Lung (tissue), 12 donors: ENCODE data around the gene LRRC8E. TPM values are rescaled to one million over a fixed set of nuclear protein-coding genes. Genes with fewer than 3 reads are reported as not detected.

ENCODE experiments used
- ATAC-seq: fragments of 200-7000 bp; cut with Tn5 transposase; one replicate; pipeline ENCODE4 v1.9.1; 2020; ENCODE audit warnings: moderate number of reproducible peaks; ENCODE audit not compliant: insufficient read depth, low FRiP score
- DNase-seq, 3 donors: peaks; one replicate each; pipeline ENCODE4 v3.0.0-alpha.2; 2013 to 2017
- H3K27ac ChIP-seq, 2 donors: one replicate each; pipeline ENCODE4 v1.5.1; 2013; ENCODE audit warnings: mild to moderate bottlenecking in 2 of 2, moderate library complexity in 2 of 2, control low read depth in 1 of 2, inconsistent platforms in 1 of 2, low read depth in 1 of 2, low read length in 1 of 2
- H3K27me3 ChIP-seq, 3 donors: one replicate each; pipeline ENCODE4 v1.5.1; 2013; ENCODE audit warnings: low read length in 2 of 3; ENCODE audit not compliant: control insufficient read depth in 3 of 3, insufficient read depth in 3 of 3
- H3K36me3 ChIP-seq, 4 donors: one replicate each; pipeline ENCODE4 v1.5.1; 2013; ENCODE audit warnings: low read length in 4 of 4, mild to moderate bottlenecking in 1 of 4, moderate library complexity in 1 of 4; ENCODE audit not compliant: control insufficient read depth in 4 of 4, insufficient read depth in 4 of 4
- H3K4me1 ChIP-seq, 5 donors: one replicate each; pipeline ENCODE4 v1.5.1; 2013; ENCODE audit warnings: low read length in 5 of 5, mild to moderate bottlenecking in 2 of 5, moderate library complexity in 1 of 5; ENCODE audit not compliant: control insufficient read depth in 5 of 5, insufficient read depth in 5 of 5
- H3K4me3 ChIP-seq: one replicate; pipeline ENCODE4 v1.5.1; 2013; ENCODE audit warnings: mild to moderate bottlenecking, control low read depth, moderate library complexity
- H3K9ac ChIP-seq, 2 donors: one replicate each; pipeline ENCODE4 v1.5.1; 2013; ENCODE audit warnings: low read length in 2 of 2, control low read depth in 1 of 2; ENCODE audit not compliant: insufficient read depth in 1 of 2
- H3K9me3 ChIP-seq, 4 donors: one replicate each; pipeline ENCODE4 v1.5.1; 2013; ENCODE audit warnings: low read length in 3 of 4, mild to moderate bottlenecking in 1 of 4, moderate library complexity in 1 of 4; ENCODE audit not compliant: control insufficient read depth in 4 of 4, insufficient read depth in 3 of 4
- WGBS, 2 donors: extraction: QIAGEN DNeasy Blood & Tissue Kit; methylation state at CpG; one replicate each; pipeline ENCODE4 v1.1.7; 2013; 5-methylcytosine and 5-hydroxymethylcytosine counted together
- polyA plus RNA-seq, 2 donors: library from polyadenylated mRNA; stranded (reverse); fragments of 200-250 nt; gene quantifications; one replicate each; pipeline ENCODE4 v1.2.1, GENCODE V29; 2013
- total RNA-seq, 2 donors: library from RNA; depleted of rRNA in 1 of 2; stranded (reverse); fragments of >200 nt in 1 of 2; gene quantifications; one replicate each; pipeline ENCODE4 v1.2.1, GENCODE V29; 2014 to 2021
- TF ChIP-seq, protein P1 (sequence below): IDR thresholded peaks from 2 replicates; pipeline ENCODE4 v1.5.1; 2012; ENCODE audit warnings: mild to moderate bottlenecking; ENCODE audit errors: control extremely low read depth, extremely low read depth
- donor health status: control.
- donor health status: control.
- donor health status: Bipolar disorder and iron deficiency.
- donor health status: healthy.
- donor health status: DM: yes; HTN: yes; CAD: no.

LRRC8E gene
- total and polyA plus RNA-seq, 4 donors, result 3.7 to 8.6 (median 5.3) TPM

DNA sequence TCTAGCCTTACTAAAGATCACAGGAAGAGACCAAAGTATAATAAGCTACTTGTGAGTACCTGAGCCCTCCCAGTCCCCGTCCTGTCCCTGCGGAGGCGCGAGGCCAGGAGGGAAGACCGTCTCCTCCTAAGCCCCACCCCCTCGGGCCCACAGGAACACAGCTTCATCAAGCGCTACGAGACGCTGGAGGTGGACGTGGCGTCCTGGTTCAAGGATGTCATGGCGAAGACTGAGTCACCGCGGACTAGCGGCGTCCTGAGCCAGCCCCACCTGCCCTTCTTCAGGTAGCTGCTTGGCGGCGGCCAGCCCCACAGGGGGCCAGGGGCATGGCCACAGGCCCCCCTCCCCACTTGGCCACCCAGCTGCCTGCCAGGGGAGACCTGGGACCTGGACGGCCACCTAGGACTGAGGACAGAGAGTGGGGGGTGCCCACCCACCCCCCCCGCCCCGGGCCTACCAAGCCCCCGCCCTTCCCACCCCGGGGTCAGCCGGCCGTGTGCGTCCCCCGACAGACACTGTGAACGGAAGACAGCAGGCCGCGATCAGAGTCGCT lies 23.9 kb downstream of the LRRC8E start:
- Histone ChIP-seq H3K27me3 (peaks cover 0 to 23% (median 17%) of the 10 kb centered on the region in 3 donors), H3K9me3 (peaks cover 0 to 22% (median 0%) of the 10 kb centered on the region in 4 donors), H3K9ac (no peak overlapping the region), H3K4me1 (peaks cover 0 to 12% (median 2%) of the 10 kb centered on the region in 5 donors), H3K27ac (no peak overlapping the region), H3K4me3 (no peak overlapping the region), H3K36me3 (peaks cover 6 to 46% (median 11%) of the 10 kb centered on the region in 4 donors)
- 91 to 94% methylated on average over 25 to 31 of the region's 31 CpGs for WGBS, 2 donors
- TF ChIP-seq, protein P1, sequence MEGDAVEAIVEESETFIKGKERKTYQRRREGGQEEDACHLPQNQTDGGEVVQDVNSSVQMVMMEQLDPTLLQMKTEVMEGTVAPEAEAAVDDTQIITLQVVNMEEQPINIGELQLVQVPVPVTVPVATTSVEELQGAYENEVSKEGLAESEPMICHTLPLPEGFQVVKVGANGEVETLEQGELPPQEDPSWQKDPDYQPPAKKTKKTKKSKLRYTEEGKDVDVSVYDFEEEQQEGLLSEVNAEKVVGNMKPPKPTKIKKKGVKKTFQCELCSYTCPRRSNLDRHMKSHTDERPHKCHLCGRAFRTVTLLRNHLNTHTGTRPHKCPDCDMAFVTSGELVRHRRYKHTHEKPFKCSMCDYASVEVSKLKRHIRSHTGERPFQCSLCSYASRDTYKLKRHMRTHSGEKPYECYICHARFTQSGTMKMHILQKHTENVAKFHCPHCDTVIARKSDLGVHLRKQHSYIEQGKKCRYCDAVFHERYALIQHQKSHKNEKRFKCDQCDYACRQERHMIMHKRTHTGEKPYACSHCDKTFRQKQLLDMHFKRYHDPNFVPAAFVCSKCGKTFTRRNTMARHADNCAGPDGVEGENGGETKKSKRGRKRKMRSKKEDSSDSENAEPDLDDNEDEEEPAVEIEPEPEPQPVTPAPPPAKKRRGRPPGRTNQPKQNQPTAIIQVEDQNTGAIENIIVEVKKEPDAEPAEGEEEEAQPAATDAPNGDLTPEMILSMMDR, result no peak
- DNase-seq (no peak), ATAC-seq (no peak)

DNA sequence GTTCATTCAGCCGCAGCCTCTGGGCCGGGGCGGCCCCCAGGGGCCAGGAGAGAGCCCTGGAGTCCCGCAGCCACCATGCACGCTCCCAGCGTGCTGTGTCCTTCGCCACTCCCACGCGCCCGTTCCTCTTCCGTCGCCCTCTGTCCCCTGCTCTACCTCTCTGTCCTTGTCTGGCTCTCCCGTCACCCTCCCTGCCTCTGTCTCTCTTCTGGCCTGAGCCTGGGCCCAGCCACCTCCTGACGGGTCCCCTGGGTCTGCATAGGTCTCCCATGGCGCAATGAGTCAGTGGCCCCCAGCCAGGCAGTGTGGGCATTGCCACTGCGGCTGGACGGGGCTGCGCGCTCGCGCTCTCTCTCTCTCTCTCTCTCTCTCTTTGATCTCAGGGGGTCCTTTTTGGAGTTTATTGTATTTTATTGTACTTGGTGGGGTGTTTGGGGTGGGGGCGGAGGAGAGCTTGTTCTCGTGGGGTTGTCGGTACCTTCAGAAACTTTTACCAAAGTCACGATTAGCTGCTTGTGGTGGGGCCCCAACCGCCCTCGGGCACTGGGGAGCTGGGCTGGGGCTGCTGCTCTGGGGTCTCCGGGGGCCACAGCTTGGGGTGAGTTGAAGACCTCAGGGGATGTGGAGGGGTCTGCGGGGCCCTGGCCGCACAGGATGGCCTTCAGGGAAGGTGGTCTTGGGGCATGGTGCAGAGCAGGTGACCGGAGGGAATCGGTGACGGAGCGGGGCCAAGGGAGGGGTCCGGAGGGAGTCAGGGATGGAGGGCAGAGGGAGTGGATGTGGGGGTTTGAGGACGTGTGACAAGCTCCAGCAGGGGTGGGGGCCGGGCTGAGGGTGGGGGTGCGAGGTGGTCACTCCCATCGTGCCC lies 24.6 kb downstream of the LRRC8E start:
- Histone ChIP-seq H3K9ac (no peak overlapping the region), H3K4me3 (no peak overlapping the region), H3K27me3 (peaks cover 0 to 26% (median 20%) of the 10 kb centered on the region in 3 donors), H3K36me3 (peaks cover 5 to 44% (median 11%) of the 10 kb centered on the region in 4 donors), H3K4me1 (peaks cover 0 to 16% (median 0%) of the 10 kb centered on the region in 5 donors), H3K9me3 (peaks cover 0 to 22% (median 0%) of the 10 kb centered on the region in 4 donors), H3K27ac (no peak overlapping the region)
- no peak for DNase-seq
- TF ChIP-seq, protein P1, result no peak
- no peak for ATAC-seq
- 94 to 95% methylated on average over 39 of the region's 39 CpGs for whole genome bisulfite sequencing, 2 donors

DNA sequence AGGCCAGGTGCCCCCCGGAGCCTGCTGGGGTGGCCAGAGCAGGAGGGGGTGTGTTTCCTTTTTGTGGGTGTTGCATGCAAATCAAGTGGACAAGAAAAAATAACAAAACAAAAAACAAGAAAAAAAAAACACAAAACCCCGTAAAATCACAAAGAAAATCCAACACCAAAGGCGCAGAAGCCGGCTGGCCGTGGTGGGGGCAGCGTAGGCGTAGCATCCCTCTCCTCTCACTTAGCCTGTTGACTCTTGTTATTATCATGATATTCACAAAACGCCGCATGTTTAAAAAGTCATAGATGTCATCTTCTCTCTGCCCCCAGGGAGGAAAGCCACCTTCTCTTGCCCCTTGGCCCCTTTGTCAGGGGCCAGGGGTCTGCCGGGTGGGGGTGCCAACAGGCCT lies 25.3 kb downstream of the LRRC8E start:
- H3K9me3 ChIP-seq, result peaks cover 0 to 20% (median 0%) of the 10 kb centered on the region in 4 donors
- TF ChIP-seq, protein P1, result no peak
- peaks cover 0 to 33% (median 25%) of the 10 kb centered on the region in 3 donors for H3K27me3 ChIP-seq
- no peak overlapping the region for H3K9ac ChIP-seq
- H3K4me3 ChIP-seq, result no peak overlapping the region
- ATAC-seq (no peak), DNase-seq (no peak)
- 88 to 89% methylated on average over 10 of the region's 10 CpGs for WGBS, 2 donors
- no peak overlapping the region for H3K27ac ChIP-seq
- H3K4me1 ChIP-seq, result peaks cover 0 to 18% (median 0%) of the 10 kb centered on the region in 5 donors
- H3K36me3 ChIP-seq, result peaks cover 5 to 44% (median 11%) of the 10 kb centered on the region in 4 donors
